ENCODE results near the gene INHBB. TPM values are rescaled to one million over a fixed set of nuclear protein-coding genes. Genes with fewer than 3 reads are reported as not detected.
"Not testable (repeated sequence)": the region's sequence is repeated elsewhere in the genome, so short reads cannot be mapped to it uniquely, and the experiment has no call there.

Gene INHBB
- total RNA-seq, result 3.3 TPM

DNA sequence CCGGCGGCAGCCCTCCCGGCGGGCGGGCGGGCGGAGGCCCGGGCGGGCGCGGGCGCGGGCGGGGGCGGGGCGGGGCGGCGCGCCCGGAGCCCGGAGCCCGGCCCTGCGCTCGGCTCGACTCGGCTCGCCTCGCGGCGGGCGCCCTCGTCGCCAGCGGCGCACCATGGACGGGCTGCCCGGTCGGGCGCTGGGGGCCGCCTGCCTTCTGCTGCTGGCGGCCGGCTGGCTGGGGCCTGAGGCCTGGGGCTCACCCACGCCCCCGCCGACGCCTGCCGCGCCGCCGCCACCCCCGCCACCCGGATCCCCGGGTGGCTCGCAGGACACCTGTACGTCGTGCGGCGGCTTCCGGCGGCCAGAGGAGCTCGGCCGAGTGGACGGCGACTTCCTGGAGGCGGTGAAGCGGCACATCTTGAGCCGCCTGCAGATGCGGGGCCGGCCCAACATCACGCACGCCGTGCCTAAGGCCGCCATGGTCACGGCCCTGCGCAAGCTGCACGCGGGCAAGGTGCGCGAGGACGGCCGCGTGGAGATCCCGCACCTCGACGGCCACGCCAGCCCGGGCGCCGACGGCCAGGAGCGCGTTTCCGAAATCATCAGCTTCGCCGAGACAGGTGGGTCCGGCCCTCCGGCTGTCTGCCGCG, at the start of gene INHBB:
Gene INHBB, plus strand, starts transcription at position 111 of the 641 bp plus-strand sequence. Its CDS starts 53 bp downstream, at position 164.
- no peak for FAIRE-seq

DNA sequence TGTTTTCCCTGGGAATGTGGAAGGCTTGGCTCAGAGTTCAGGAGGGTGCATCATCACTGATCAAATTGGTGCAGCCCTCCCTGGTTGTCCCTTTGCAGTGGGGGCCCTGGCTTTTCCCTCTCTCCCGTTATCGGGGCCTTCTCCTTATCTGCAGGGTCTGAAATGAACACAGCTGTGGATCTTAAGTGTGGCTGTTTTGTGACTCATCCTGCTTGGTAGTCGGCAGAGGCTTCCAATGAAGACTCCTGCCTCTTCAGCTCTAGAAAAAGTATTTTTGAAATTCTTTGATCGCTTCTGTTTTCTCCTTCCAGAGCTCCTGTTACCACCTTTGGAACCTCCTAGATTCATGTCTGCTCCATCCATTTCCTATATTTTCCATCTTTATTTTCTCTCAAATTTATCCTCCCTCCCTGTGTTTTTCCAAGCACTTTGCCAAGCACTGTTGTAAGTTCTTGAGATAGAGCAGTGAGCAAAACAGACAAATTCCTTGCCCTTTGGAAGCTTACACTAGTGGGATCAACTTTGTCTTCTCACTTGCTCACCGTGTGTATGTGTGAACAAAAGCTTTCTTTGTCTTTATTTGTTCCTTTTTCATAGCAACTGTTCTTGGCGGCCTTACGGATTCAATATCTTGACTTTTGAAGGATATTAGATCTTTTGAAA, 47.6 kb upstream of the INHBB start:
- DNase-seq (ENCODE audit: low spot score in 2 of 2), result no peak
- FAIRE-seq, result no peak

More for the DNA sequence above, at the start of gene INHBB:
- peak in 1 of 2 donors; percentile 51 for DNase-seq (ENCODE audit: low spot score in 2 of 2)

GRCh38 chr2:120299004-120299403, 46.9 kb upstream of the INHBB start:
- DNase-seq (ENCODE audit: low spot score in 2 of 2), result no peak
- FAIRE-seq, result no peak

DNA sequence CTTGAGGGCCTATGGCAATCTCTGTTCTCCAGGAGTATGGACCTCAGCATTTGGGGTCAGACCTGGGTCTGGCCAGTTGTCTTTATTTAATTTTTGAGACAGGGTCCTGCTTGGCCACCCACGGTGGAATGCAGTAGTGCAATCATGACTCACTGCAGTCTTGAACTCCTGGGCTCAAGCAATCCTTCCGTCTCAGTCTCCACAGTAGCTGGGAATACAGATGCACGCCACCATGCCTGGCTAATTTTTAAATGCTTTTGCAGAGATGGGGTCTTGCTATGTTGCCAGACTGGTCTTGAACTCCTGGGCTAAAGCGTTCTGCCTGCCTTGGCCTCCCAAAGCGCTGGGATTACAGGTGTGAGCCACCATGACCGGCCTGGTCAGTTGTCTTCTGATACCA, 46.4 kb upstream of the INHBB start:
- FAIRE-seq (no peak), DNase-seq (ENCODE audit: low spot score in 2 of 2) (no peak)

DNA sequence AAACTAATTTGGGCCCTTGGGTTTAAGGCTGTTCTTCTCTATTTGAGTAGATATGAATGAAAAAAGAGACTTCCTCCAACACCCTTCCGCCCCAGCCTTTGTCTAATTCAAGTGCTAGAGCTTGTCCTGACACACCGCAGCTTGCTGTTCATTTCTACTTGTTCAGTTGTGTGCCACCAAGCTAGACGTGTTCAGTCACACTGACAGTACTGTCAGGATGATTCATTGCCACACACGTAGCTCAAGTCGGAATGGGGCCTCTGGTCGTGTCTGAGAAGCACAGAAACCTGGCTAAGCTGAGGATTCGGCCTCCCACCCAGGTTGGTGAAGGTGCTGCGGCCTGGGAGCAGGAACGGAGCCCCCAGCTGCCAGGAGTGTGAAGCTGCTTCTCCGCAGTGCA, 45.6 kb upstream of the INHBB start:
- no peak for FAIRE-seq
- DNase-seq (ENCODE audit: low spot score in 2 of 2), result no peak

DNA sequence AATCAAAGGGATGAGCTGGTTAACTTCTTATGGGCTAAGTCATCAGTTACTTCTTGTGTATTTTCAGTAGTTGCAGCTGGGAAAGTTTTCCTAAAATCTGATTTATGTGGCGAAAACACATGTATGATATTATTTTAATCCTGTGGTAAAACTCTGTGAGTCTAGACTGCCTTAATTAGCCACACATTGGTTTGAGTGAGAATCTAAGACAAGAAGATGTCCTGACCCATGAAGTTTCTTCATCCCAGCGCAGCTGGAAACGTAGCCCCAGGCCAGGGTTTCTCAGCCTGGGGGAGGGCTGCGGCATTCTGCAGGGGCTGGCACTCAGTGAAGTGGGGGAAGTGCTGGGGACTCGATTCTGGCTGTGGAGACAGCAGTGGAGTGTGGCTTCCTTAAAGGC, 44.7 kb upstream of the INHBB start:
- FAIRE-seq, result no peak

DNA sequence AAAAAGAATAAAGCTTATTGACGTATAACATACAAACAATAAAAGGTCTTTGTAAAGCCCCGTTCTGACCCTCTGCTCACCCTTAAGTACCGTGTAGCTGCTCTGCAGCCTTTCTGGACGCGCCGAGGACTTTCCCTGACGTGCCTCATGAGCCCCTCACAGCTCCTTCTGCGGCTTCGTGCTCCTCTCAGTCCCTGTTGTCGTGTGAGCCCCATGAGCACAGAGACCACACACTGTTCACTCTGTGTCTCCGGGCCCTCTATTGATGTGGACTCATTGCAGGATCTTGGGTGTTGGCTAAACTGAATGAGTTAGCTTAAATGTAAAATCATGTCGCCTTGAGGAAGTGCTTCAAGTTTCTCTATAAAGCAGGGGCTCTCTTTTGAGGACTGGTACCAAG, 43.6 kb upstream of the INHBB start:
- FAIRE-seq (no peak), DNase-seq (ENCODE audit: low spot score in 2 of 2) (no peak)

More for the DNA sequence above, 44.7 kb upstream of the INHBB start:
- no peak for DNase-seq (ENCODE audit: low spot score in 2 of 2)

GRCh38 chr2:120303177-120303576, 42.8 kb upstream of the INHBB start:
- no peak for DNase-seq (ENCODE audit: low spot score in 2 of 2)
- no peak for FAIRE-seq

DNA sequence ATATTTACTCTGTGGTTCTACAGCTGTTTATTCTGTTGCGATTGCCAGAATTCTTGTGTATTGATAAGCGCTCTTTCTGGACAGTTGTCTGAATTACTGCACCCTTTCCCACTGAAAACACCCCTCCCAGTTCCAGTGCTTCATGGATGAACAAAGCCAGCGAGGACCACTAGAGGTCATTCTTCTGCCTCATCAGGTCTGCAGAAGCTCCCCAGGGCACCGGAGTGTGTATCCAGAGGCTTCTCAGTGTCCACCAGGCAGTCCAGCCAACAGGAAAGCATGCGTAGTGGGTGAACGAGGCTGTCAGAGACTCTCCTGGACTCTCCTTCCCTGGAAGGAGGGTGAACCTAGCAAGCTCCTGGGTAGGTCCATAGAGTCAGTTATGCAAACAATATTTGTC, 40.6 kb upstream of the INHBB start:
- DNase-seq (ENCODE audit: low spot score in 2 of 2), result no peak
- no peak for FAIRE-seq

DNA sequence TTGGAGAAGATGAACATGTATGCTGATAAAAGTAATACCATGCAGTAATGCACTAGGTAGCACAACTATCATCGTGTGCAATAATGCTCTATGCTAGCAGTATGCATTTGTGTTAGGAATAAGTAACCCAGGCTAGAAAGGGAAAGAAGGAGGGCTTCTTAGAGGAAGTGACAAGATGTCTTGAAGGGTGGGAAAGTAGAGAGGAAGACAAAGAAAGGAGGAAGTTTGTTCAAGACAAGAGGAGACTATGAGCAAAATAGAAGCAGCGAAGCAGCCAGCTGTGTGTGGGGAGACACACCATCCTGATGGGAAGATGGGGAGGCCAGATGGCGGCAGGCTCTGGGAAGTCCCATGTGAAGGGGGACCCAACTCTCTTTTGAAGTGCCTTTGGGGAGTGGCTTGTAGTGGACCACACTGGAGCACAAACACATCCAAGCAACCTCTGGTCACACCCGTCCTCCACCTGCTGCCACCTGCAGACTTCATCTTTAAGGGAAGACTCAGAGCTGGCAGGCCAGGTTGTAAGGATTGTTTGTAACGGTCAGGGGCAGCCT, 39.9 kb upstream of the INHBB start:
- DNase-seq (ENCODE audit: low spot score in 2 of 2), result no peak
- FAIRE-seq, result no peak

DNA sequence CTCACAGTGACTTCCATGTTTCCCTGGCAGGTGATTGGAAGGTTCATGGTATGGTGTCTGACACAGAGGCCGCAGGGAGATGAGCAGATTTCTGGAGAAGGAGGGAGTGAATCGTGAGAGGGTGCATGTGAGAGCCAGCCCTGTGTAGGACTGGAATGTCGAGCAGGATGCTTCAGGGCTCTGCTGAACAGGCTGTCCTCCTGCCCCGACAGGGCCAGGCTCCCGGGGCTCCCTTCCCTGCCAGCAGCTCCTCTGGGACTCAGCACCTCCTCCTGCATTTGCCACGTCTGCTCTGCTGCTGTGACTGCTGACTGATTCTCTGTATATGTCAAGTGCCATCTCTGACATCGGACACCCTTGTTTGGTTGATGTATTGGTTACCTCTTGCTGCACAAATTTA, 38.5 kb upstream of the INHBB start:
- FAIRE-seq (no peak), DNase-seq (ENCODE audit: low spot score in 2 of 2) (no peak)

- no peak for FAIRE-seq
- DNase-seq (ENCODE audit: low spot score in 2 of 2), result no peak
Observed at GRCh38 chr2:120308038-120308910, 37.7 kb upstream of the INHBB start.

DNA sequence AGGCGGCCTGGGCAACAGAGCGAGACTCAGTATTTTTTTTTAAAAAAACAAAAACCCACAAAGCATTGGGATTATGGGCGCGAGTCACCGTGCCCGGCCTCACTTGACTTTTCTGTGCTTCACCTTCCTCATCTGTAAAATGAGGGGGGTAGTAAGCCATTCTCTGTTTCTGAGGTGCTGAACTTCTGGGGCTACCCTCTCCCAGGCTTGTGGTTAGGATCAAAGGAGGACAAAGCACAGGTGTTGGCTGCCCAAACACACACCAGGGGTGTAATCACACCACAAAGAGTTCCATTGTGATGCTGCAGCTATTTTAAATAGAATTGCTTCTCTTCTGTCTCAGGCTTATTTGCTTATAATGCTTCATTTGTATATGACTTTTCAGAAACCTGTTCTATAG, 35.8 kb upstream of the INHBB start:
- FAIRE-seq, result no peak
- DNase-seq (ENCODE audit: low spot score in 2 of 2), result no peak

- not testable (repeated sequence) for FAIRE-seq; DNase-seq (ENCODE audit: low spot score in 2 of 2)
Observed at GRCh38 chr2:120310841-120311240, 35.1 kb upstream of the INHBB start.

- no peak for DNase-seq (ENCODE audit: low spot score in 2 of 2)
- FAIRE-seq, result no peak
Observed at GRCh38 chr2:120312076-120312475, 33.9 kb upstream of the INHBB start.

GRCh38 chr2:120312860-120313694, 32.9 kb upstream of the INHBB start:
- FAIRE-seq, result no peak

DNA sequence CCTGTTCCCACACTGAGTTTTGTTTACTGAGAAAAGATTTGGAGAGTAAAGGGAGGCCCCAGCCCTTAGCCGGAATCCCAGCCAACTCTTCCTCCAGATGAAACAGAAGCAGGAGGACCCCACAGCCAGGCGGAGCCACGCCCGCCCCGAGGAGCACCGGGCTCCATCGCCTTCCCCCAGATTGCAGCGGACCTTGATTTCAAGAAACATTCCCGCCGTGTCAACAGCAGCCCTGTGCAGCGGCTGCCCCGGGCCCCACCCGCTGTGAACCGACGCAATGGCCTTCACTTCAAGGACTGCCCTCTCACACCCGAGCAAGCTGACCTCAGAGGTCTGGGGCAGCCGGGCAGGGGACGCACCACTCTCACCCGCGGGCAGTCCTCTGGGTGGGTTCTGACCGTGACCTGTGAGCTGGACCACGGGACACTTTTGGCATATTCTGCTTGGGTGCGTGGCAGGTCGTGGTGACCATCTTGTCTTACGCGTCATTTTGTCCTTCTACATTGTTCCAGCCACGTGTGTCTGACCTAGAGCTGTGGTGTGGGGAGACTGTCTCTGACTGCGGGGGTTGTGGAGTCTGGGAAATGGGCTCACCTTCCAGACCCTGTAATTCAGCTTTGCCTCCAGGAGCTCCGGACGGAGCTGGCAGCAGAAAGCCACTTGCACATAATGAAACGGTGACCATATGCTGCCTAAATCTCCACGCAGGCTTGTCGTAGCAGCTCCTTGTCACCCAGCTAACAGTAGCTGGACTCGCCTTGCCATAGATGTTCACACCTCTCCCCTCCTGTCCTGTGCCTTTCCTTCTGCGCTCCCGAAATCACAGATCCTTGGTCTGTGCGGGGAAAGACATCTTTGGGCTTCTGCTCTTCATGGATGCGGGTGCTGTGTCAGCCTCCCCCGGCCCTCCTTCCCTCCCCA, 32.0 kb upstream of the INHBB start:
- FAIRE-seq, result no peak
- no peak for DNase-seq (ENCODE audit: low spot score in 2 of 2)

More at GRCh38 chr2:120312860-120313694, 32.9 kb upstream of the INHBB start:
- peak; percentile 57 to 77 for DNase-seq (ENCODE audit: low spot score in 2 of 2)

GRCh38 chr2:120314690-120315366, 31.1 kb upstream of the INHBB start:
- FAIRE-seq (no peak), DNase-seq (ENCODE audit: low spot score in 2 of 2) (no peak)

All from frontal cortex (tissue), 4 donors.